K562 treated with DMSO at 1 percent for 12 hours (cell line): ENCODE measurements around the gene OR14K1. TPM values are rescaled to one million over a fixed set of nuclear protein-coding genes. Genes with fewer than 3 reads are reported as not detected.

Experiments used
- total RNA-seq: library from RNA; unstranded; fragments of 300-600 nt; gene quantifications from 2 replicates; pipeline ENCODE4 v1.2.3, GENCODE V29; 2022; ENCODE audit not compliant: insufficient read depth

The OR14K1 gene
- not detected in 2 replicates for total RNA-seq

GRCh38 chr1:247738315-247738714 lies at the start of gene OR14K1:
Gene OR14K1, plus strand, starts transcription at chr1:247738615. Its CDS starts 0 bp downstream, at chr1:247738615.

GRCh38 chr1:247716546-247716945 lies 21.9 kb upstream of the OR14K1 start, which contains the start of gene OR6F1:
Gene OR6F1, minus strand, starts transcription at chr1:247716646. Its CDS starts 3,891 bp downstream, at chr1:247712755.

GRCh38 chr1:247748041-247748440 lies 9.6 kb downstream of the OR14K1 start, which contains the start of gene OR14A2:
Gene OR14A2, minus strand, starts transcription at chr1:247748141.

GRCh38 chr1:247760456-247760855 lies 22.0 kb downstream of the OR14K1 start, which contains the start of gene OR1C1:
Gene OR1C1, minus strand, starts transcription at chr1:247760556. Its CDS starts 2,150 bp downstream, at chr1:247758406.

Other genes starting within 250 kb of the OR14K1 start
- 0.11 TPM in 1 of 2 replicates, not detected in the other for gene OR2C3, start 202.2 kb upstream of the OR14K1 start, total RNA-seq
- not detected in 2 replicates for gene GCSAML, start 189.5 kb upstream of the OR14K1 start, total RNA-seq
- not detected in 2 replicates for gene OR2G2, start 150.3 kb upstream of the OR14K1 start, total RNA-seq
- gene OR2G3, start 133.0 kb upstream of the OR14K1 start, total RNA-seq, result not detected in 2 replicates
- gene OR13G1, start 58.9 kb upstream of the OR14K1 start, total RNA-seq, result not detected in 2 replicates
- gene OR6F1, start 22.0 kb upstream of the OR14K1 start, total RNA-seq, result not detected in 2 replicates
- not detected in 2 replicates for gene OR14A2, start 9.5 kb downstream of the OR14K1 start, total RNA-seq
- gene OR1C1, start 21.9 kb downstream of the OR14K1 start, total RNA-seq, result not detected in 2 replicates
- not detected in 2 replicates for gene OR14A16, start 85.5 kb downstream of the OR14K1 start, total RNA-seq
- not detected in 2 replicates for gene OR11L1, start 103.3 kb downstream of the OR14K1 start, total RNA-seq
- 6.8 and 25.3 TPM in 2 replicates for gene TRIM58, start 118.6 kb downstream of the OR14K1 start, total RNA-seq
- 8.5 TPM in 1 of 2 replicates, not detected in the other for gene OR2W3, start 157.0 kb downstream of the OR14K1 start, total RNA-seq
- gene OR2T8, start 181.6 kb downstream of the OR14K1 start, total RNA-seq, result not detected in 2 replicates
- not detected in 2 replicates for gene OR2AJ1, start 186.3 kb downstream of the OR14K1 start, total RNA-seq
- not detected in 2 replicates for gene OR2L8, start 210.2 kb downstream of the OR14K1 start, total RNA-seq
- gene OR2AK2, start 226.6 kb downstream of the OR14K1 start, total RNA-seq, result not detected in 2 replicates